B cell (primary cell): ENCODE measurements around the gene THADA.

Experiments
- CTCF ChIP-seq: fragments of 200-600 bp; IDR thresholded peaks from one replicate; pipeline ENCODE4 v1.8.0; 2022; ENCODE audit warnings: antibody characterized with exemption, mild to moderate bottlenecking
- EZH2 ChIP-seq: IDR thresholded peaks from 2 replicates; pipeline ENCODE4 v1.6.1; 2012; ENCODE audit warnings: borderline replicate concordance, low read depth, mild to moderate bottlenecking, moderate library complexity, low read length; ENCODE audit not compliant: insufficient read depth, poor library complexity, severe bottlenecking

- no peak for TF ChIP-seq CTCF
- no peak for TF ChIP-seq EZH2
These were observed 87.6 kb downstream of the THADA start for GRCh38 chr2:43508209-43508608.
